Measurements from ENCODE around the gene DNM2. TPM values are rescaled to one million over a fixed set of nuclear protein-coding genes. Genes with fewer than 3 reads are reported as not detected.

The DNM2 gene
- total RNA-seq, 1 experiment from 2014 or later = 59.5 TPM

GRCh38 chr19:10782795-10783194 is 64.9 kb downstream of the DNM2 start:
- no peak for DNase-seq
- H3K36me3 ChIP-seq = peaks cover 44% of the 10 kb centered on the region

GRCh38 chr19:10784257-10784656 is 66.4 kb downstream of the DNM2 start:
- no peaks in the 10 kb centered on the region for H3K9me3 ChIP-seq (replicated peaks)
- H3K4me1 ChIP-seq = no peaks in the 10 kb centered on the region
- H3K36me3 ChIP-seq = peaks cover 38% of the 10 kb centered on the region
- DNase-seq = no peak
- H3K27ac ChIP-seq = no peak overlapping the region
- H3K27me3 ChIP-seq = no peaks in the 10 kb centered on the region
- H3K4me3 ChIP-seq = no peak overlapping the region

More at GRCh38 chr19:10782795-10783194, 64.9 kb downstream of the DNM2 start:
- H3K27ac ChIP-seq = no peak overlapping the region
- H3K4me3 ChIP-seq = no peak overlapping the region
- H3K27me3 ChIP-seq = no peaks in the 10 kb centered on the region
- no peaks in the 10 kb centered on the region for H3K4me1 ChIP-seq
- H3K9me3 ChIP-seq (replicated peaks) = no peaks in the 10 kb centered on the region

- no peak for DNase-seq
- H3K9me3 ChIP-seq (replicated peaks) = no peaks in the 10 kb centered on the region
- H3K27me3 ChIP-seq = no peaks in the 10 kb centered on the region
- H3K27ac ChIP-seq = no peak overlapping the region
- H3K4me1 ChIP-seq = no peaks in the 10 kb centered on the region
- H3K4me3 ChIP-seq = no peak overlapping the region
- peaks cover 32% of the 10 kb centered on the region for H3K36me3 ChIP-seq
Observed at GRCh38 chr19:10788146-10788545, 70.3 kb downstream of the DNM2 start.

- Histone ChIP-seq H3K4me3 (no peak overlapping the region), H3K27ac (no peak overlapping the region), H3K9me3 (replicated peaks) (no peaks in the 10 kb centered on the region), H3K36me3 (peaks cover 25% of the 10 kb centered on the region), H3K4me1 (no peaks in the 10 kb centered on the region), H3K27me3 (no peaks in the 10 kb centered on the region)
- no peak for DNase-seq
Observed at GRCh38 chr19:10789866-10790265, 72.0 kb downstream of the DNM2 start.

GRCh38 chr19:10796653-10797052 is 78.8 kb downstream of the DNM2 start:
- no peaks in the 10 kb centered on the region for H3K4me1 ChIP-seq
- H3K27ac ChIP-seq = no peak overlapping the region
- no peak overlapping the region for H3K4me3 ChIP-seq
- no peak for DNase-seq
- H3K9me3 ChIP-seq (replicated peaks) = no peaks in the 10 kb centered on the region
- H3K36me3 ChIP-seq = peaks cover 6% of the 10 kb centered on the region
- H3K27me3 ChIP-seq = no peaks in the 10 kb centered on the region

- no peak for DNase-seq
- Histone ChIP-seq H3K36me3 (peaks cover 6% of the 10 kb centered on the region), H3K27ac (no peak overlapping the region), H3K9me3 (replicated peaks) (no peaks in the 10 kb centered on the region), H3K4me3 (no peak overlapping the region), H3K27me3 (no peaks in the 10 kb centered on the region), H3K4me1 (no peaks in the 10 kb centered on the region)
Observed at GRCh38 chr19:10797078-10797477, 79.2 kb downstream of the DNM2 start.

GRCh38 chr19:10797541-10798256 is 79.8 kb downstream of the DNM2 start:
- Histone ChIP-seq H3K27me3 (no peaks in the 10 kb centered on the region), H3K27ac (no peak overlapping the region), H3K4me3 (no peak overlapping the region), H3K9me3 (replicated peaks) (no peaks in the 10 kb centered on the region), H3K4me1 (no peaks in the 10 kb centered on the region), H3K36me3 (peaks cover 6% of the 10 kb centered on the region)
- DNase-seq = no peak

- Histone ChIP-seq H3K4me1 (no peaks in the 10 kb centered on the region), H3K27me3 (no peaks in the 10 kb centered on the region), H3K36me3 (peaks cover 7% of the 10 kb centered on the region), H3K4me3 (no peak overlapping the region), H3K9me3 (replicated peaks) (no peaks in the 10 kb centered on the region), H3K27ac (no peak overlapping the region)
- no peak for DNase-seq
Observed at GRCh38 chr19:10800488-10800887, 82.6 kb downstream of the DNM2 start.

GRCh38 chr19:10802479-10802878 is 84.6 kb downstream of the DNM2 start:
- Histone ChIP-seq H3K9me3 (replicated peaks) (no peaks in the 10 kb centered on the region), H3K27me3 (no peaks in the 10 kb centered on the region), H3K36me3 (peaks cover 4% of the 10 kb centered on the region; the same call in 1 of the 2 replicates), H3K27ac (no peak overlapping the region), H3K4me3 (no peak overlapping the region), H3K4me1 (no peaks in the 10 kb centered on the region)
- DNase-seq = no peak

- no peaks in the 10 kb centered on the region for H3K4me1 ChIP-seq
- H3K27ac ChIP-seq = no peak overlapping the region
- H3K27me3 ChIP-seq = no peaks in the 10 kb centered on the region
- no peaks in the 10 kb centered on the region for H3K9me3 ChIP-seq (replicated peaks)
- DNase-seq = no peak
- H3K4me3 ChIP-seq = no peak overlapping the region
- H3K36me3 ChIP-seq = peaks cover 4% of the 10 kb centered on the region; the same call in 1 of the 2 replicates
Observed at GRCh38 chr19:10803252-10803651, 85.4 kb downstream of the DNM2 start.

GRCh38 chr19:10805065-10805757 is 87.3 kb downstream of the DNM2 start:
- Histone ChIP-seq H3K4me3 (no peak overlapping the region), H3K36me3 (peaks cover 7% of the 10 kb centered on the region), H3K9me3 (replicated peaks) (no peaks in the 10 kb centered on the region), H3K27me3 (no peaks in the 10 kb centered on the region), H3K4me1 (no peaks in the 10 kb centered on the region), H3K27ac (no peak overlapping the region)
- DNase-seq = no peak

GRCh38 chr19:10805758-10806247 is 87.9 kb downstream of the DNM2 start:
- peaks cover 7% of the 10 kb centered on the region for H3K36me3 ChIP-seq
- H3K4me1 ChIP-seq = no peaks in the 10 kb centered on the region
- DNase-seq = no peak
- H3K27me3 ChIP-seq = no peaks in the 10 kb centered on the region
- no peak overlapping the region for H3K4me3 ChIP-seq
- H3K9me3 ChIP-seq (replicated peaks) = no peaks in the 10 kb centered on the region
- H3K27ac ChIP-seq = no peak overlapping the region

GRCh38 chr19:10808937-10809649 is 91.2 kb downstream of the DNM2 start:
- Histone ChIP-seq H3K4me3 (no peak overlapping the region), H3K4me1 (no peaks in the 10 kb centered on the region), H3K36me3 (peaks cover 7% of the 10 kb centered on the region), H3K27ac (no peak overlapping the region), H3K27me3 (no peaks in the 10 kb centered on the region), H3K9me3 (replicated peaks) (no peaks in the 10 kb centered on the region)
- DNase-seq = no peak

GRCh38 chr19:10809651-10810285 is 91.9 kb downstream of the DNM2 start:
- Histone ChIP-seq H3K4me1 (no peaks in the 10 kb centered on the region), H3K36me3 (peaks cover 4% of the 10 kb centered on the region), H3K27me3 (no peaks in the 10 kb centered on the region), H3K9me3 (replicated peaks) (no peaks in the 10 kb centered on the region), H3K4me3 (no peak overlapping the region), H3K27ac (no peak overlapping the region)
- DNase-seq = no peak

Data from SJCRH30 (cell line).